K562 (cell line): Measurements from ENCODE around the gene CDC45. TPM values are rescaled to one million over a fixed set of nuclear protein-coding genes. Genes with fewer than 3 reads are reported as not detected.

Source experiments
- ATF1 ChIP-seq, 2 experiments: fragments of 450-650 bp in 1 of 2; IDR thresholded peaks; 2 replicates each; pipeline ENCODE4 v1.6.1; 2016; ENCODE audit warnings: missing compliant biosample characterization in 1 of 2, missing genetic modification characterization in 1 of 2
- CBFA2T2 ChIP-seq: fragments of 450-650 bp; conservative IDR thresholded peaks from 2 replicates; pipeline ENCODE4 v1.6.1; 2017; ENCODE audit warnings: mild to moderate bottlenecking
- CBX2 ChIP-seq: fragments of 200-600 bp; sonication (generic); IDR thresholded peaks from one replicate; pipeline ENCODE4 v1.6.1; 2012; ENCODE audit warnings: mild to moderate bottlenecking, low read length, inconsistent platforms; ENCODE audit not compliant: insufficient read depth, poor library complexity, severe bottlenecking
- CHAMP1 ChIP-seq: fragments of 450-650 bp; IDR thresholded peaks from 2 replicates; pipeline ENCODE4 v1.6.1; 2016; ENCODE audit warnings: mild to moderate bottlenecking
- ETS2 ChIP-seq: IDR thresholded peaks from 2 replicates; pipeline ENCODE4 v1.6.1; 2016; ENCODE audit warnings: borderline replicate concordance, missing genetic modification characterization, mild to moderate bottlenecking, moderate library complexity, missing compliant biosample characterization; ENCODE audit not compliant: poor library complexity, severe bottlenecking
- GATAD2B ChIP-seq: fragments of 450-650 bp; IDR thresholded peaks from 2 replicates; pipeline ENCODE4 v1.6.1; 2017; ENCODE audit warnings: mild to moderate bottlenecking, borderline replicate concordance
- JUND ChIP-seq, 2 experiments: IDR thresholded peaks; 2 replicates in 1 of 2; 3 replicates in 1 of 2; pipeline ENCODE4 v1.6.1; 2011; ENCODE audit warnings: borderline replicate concordance in 2 of 2, low read depth in 2 of 2, low read length in 2 of 2, improper control_type of control experiment in 1 of 2, missing biosample characterization in 1 of 2, missing genetic modification characterization in 1 of 2, missing genetic modification reagents in 1 of 2
- KDM5B ChIP-seq: fragments of 200-600 bp; sonication (generic); IDR thresholded peaks from 2 replicates; pipeline ENCODE4 v1.6.1; 2012; ENCODE audit warnings: low read depth, mild to moderate bottlenecking, moderate library complexity, low read length, control low read depth, inconsistent platforms; ENCODE audit not compliant: insufficient replicate concordance
- MXD1 ChIP-seq: fragments of 250-450 bp; sonication (Bioruptor Pico); IDR thresholded peaks from 2 replicates; pipeline ENCODE4 v1.8.0; 2021; ENCODE audit warnings: borderline replicate concordance, mild to moderate bottlenecking, moderate library complexity; ENCODE audit not compliant: poor library complexity, severe bottlenecking
- NBN ChIP-seq: fragments of 450-650 bp; IDR thresholded peaks from 2 replicates; pipeline ENCODE4 v1.6.1; 2016; ENCODE audit warnings: low read depth, mild to moderate bottlenecking
- PTBP1 ChIP-seq: fragments of 200-400 bp; formaldehyde crosslinking; IDR thresholded peaks from 2 replicates; pipeline ENCODE4 v1.6.1; 2017; ENCODE audit warnings: low read depth, low read length
- YY1 ChIP-seq, 3 experiments: IDR thresholded peaks; 2 replicates each; pipeline ENCODE4 v1.6.1; 2011; ENCODE audit warnings: low read length in 2 of 3, mild to moderate bottlenecking in 2 of 3, moderate library complexity in 2 of 3, borderline replicate concordance in 1 of 3, control low read depth in 1 of 3, low read depth in 1 of 3; ENCODE audit not compliant: insufficient read depth in 3 of 3, insufficient replicate concordance in 2 of 3, control insufficient read depth in 1 of 3, insufficient read length in 1 of 3; ENCODE audit errors: extremely low read depth in 1 of 3
- ZBTB49 ChIP-seq: sonication (generic); formaldehyde crosslinking; IDR thresholded peaks from 2 replicates; pipeline ENCODE4 v1.8.0; 2022; ENCODE audit warnings: missing genetic modification reagents, mild to moderate bottlenecking, borderline replicate concordance
- ZNF174 ChIP-seq: fragments of 250-450 bp; sonication (Bioruptor Pico); IDR thresholded peaks from 2 replicates; pipeline ENCODE4 v1.4.0; 2020; ENCODE audit warnings: mild to moderate bottlenecking
- polyA plus RNA-seq, 8 experiments: library from polyadenylated mRNA; depleted of rRNA in 4 of 8; stranded (reverse) in 5 of 8; unstranded in 3 of 8; fragments of >200 nt; fragmentation: Nextera tagmentation in 2 of 8; fragmentation: Illumina TruSeq in 1 of 8; extraction: Ambion mirVana in 2 of 8; extraction: Trizol in 1 of 8; gene quantifications; 2 replicates each; pipeline versions ENCODE4 v1.2.1 to v1.2.3, GENCODE V29; 2011 to 2014; ENCODE audit warnings: inconsistent platforms in 1 of 8, missing spikeins in 1 of 8
- total RNA-seq, 7 experiments: library from RNA; depleted of rRNA in 6 of 7; stranded (reverse); fragments of >200 nt in 6 of 7; fragmentation: Illumina TruSeq in 2 of 7; extraction: Trizol in 2 of 7; gene quantifications; 2 replicates each; pipeline versions ENCODE4 v1.2.1 to v1.2.3, GENCODE V29; 2011 to 2021; ENCODE audit warnings: low replicate concordance in 1 of 7
- TF ChIP-seq, protein P1 (sequence below): sonication (generic); formaldehyde crosslinking; IDR thresholded peaks from 2 replicates; pipeline ENCODE4 v1.8.1; 2023; ENCODE audit warnings: mild to moderate bottlenecking, missing genetic modification reagents

CDC45 gene
- total and polyA plus RNA-seq, 9 of the 15 experiments (the other 6 are each of a cell fraction or from before 2014, with no cell fraction given) = 251 to 580 (median 410) TPM

- no peak for TF ChIP-seq YY1 (IDR thresholded peaks at IDR 0.05; ENCODE audit: borderline replicate concordance in 1 of 3, control insufficient read depth in 1 of 3, extremely low read depth in 1 of 3, insufficient read depth in 3 of 3, insufficient read length in 1 of 3, insufficient replicate concordance in 2 of 3, low read depth in 1 of 3, low read length in 2 of 3)
- no peak for TF ChIP-seq NBN
- TF ChIP-seq ZBTB49 (CRISPR knock-in tag) = no peak
- TF ChIP-seq ATF1 (CRISPR knock-in tag; IDR thresholded peaks at IDR 0.05) = no peak
- TF ChIP-seq ATF1 (tag; IDR thresholded peaks at IDR 0.05) = peak; percentile 98; the same call in 1 of the 2 replicates
- TF ChIP-seq PTBP1 = no peak
- TF ChIP-seq CBFA2T2 = no peak
- peak; percentile 100 for TF ChIP-seq JUND (IDR thresholded peaks at IDR 0.05; ENCODE audit: borderline replicate concordance, low read depth, low read length)
- TF ChIP-seq JUND (tag; IDR thresholded peaks at IDR 0.05; ENCODE audit: borderline replicate concordance, low read depth, low read length) = no peak
- no peak for TF ChIP-seq CBX2
- no peak for TF ChIP-seq CHAMP1
- TF ChIP-seq, protein P1, sequence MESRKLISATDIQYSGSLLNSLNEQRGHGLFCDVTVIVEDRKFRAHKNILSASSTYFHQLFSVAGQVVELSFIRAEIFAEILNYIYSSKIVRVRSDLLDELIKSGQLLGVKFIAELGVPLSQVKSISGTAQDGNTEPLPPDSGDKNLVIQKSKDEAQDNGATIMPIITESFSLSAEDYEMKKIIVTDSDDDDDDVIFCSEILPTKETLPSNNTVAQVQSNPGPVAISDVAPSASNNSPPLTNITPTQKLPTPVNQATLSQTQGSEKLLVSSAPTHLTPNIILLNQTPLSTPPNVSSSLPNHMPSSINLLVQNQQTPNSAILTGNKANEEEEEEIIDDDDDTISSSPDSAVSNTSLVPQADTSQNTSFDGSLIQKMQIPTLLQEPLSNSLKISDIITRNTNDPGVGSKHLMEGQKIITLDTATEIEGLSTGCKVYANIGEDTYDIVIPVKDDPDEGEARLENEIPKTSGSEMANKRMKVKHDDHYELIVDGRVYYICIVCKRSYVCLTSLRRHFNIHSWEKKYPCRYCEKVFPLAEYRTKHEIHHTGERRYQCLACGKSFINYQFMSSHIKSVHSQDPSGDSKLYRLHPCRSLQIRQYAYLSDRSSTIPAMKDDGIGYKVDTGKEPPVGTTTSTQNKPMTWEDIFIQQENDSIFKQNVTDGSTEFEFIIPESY (CRISPR knock-in tag) = no peak
- no peak for TF ChIP-seq GATAD2B
- TF ChIP-seq ETS2 (tag) = peak; percentile 98
- peak; percentile 13 for TF ChIP-seq MXD1
- TF ChIP-seq ZNF174 = no peak
- TF ChIP-seq KDM5B = peak; percentile 95
These were observed 792 bp upstream of the CDC45 start, which contains the start of gene UFD1 (continued) for GRCh38 chr22:19478901-19479354.
